Kidney capillary endothelial cell (primary cell): Measurements from ENCODE around the gene GSG1.
A peak's percentile ranks its signal among the peaks of the same experiment; 100 is the strongest.
"Not testable (repeated sequence)": the region's sequence is repeated elsewhere in the genome, so short reads cannot be mapped to it uniquely, and the experiment has no call there.

Experiments
- DNase-seq: peaks from one replicate; pipeline ENCODE4 v3.0.0-alpha.2; 2018; ENCODE audit warnings: low spot score

GSG1 gene

GRCh38 chr12:13090054-13090453 lies 13.4 kb downstream of the GSG1 start:
- no peak for DNase-seq

DNA sequence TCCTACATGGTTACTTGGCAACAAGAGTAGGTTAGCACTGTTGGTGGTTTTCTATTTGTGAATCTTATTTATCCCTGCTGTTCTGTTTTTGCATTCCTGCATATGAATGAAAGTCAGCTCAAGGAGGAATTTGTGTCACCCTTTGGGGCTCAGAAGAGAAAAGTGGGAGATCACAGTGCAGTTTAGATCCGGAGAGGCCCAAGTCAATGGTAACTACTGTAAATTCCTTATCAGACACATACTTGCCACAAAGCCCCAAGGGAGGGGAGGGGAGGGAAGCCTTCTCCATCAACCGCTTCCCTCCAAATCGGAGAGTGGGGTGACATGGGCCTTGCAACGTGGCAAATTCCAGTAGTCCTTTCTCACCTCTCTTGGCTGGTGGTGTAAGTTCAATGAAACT lies 15.0 kb downstream of the GSG1 start:
- DNase-seq = no peak

GRCh38 chr12:13087766-13088165 lies 15.7 kb downstream of the GSG1 start:
- no peak for DNase-seq

GRCh38 chr12:13085968-13086686 lies 17.3 kb downstream of the GSG1 start:
- DNase-seq = no peak

DNA sequence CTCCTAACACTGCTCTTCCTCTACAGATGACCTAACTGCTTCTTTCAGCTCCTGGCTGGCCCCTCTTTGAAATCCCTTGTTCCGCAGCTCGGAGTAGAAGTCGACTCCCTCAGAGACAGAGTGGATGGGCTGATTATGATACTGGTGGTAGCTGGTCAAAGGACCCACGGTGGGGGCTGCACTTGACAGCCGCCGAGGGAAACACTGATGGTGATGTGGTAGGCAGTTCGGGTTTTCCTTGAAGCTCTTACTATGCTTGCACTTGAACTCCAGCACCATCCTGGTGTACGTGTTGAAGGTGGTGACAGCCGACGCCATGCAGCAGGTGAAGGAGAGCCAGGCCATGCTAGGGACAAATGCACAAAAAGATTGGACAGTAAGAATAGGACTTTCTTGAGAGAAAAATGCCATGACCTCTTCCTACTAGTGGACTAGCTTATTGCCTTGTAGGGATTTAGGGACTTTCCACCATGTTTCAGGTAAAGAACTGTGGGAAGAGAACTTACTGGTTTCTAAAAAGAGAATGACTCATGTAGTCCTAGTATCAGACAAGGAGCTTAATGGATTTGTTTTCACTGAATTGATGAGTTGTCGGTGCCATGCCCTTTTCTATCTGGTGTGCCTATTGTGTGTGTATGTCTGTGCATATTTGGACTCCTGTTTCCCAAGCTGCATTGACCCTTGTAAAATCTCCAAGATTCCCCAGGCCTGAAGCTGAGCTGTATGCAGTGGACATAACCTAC lies 18.4 kb downstream of the GSG1 start:
- no peak for DNase-seq

DNA sequence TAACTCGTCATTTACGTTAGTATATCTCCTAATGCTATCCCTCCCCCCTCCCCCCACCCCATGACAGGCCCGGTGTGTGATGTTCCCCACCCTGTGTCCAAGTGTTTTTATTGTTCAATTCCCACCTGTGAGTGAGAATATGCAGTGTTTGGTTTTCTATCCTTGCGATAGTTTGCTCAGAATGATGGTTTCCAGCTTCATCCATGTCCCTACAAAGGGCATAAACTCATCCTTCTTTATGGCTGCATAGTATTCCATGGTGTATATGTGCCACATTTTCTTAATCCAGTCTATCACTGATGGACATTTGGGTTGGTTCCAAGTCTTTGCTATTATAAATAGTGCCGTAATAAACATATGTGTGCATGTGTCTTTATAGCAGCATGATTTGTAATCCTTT lies 19.8 kb downstream of the GSG1 start:
- not testable (repeated sequence) for DNase-seq

DNA sequence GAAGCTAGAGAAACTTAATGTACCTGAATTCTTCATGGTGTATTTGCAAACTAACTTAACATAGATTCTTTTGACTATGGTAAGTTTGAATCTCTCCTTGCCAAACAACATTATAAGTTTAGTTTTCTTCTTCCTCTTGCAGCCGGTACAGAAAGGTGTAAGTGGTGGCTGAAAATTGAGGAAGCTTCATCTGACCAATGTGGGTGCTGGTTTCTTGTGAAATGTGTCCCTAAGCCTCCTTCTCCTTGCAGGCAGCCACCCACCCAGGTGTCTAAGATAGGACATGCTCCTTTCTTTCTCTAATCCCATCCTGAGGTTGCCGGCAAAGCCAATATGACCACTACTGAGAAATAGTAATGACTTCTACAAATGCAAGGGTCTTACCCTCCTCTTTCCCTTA lies 20.6 kb downstream of the GSG1 start:
- no peak for DNase-seq

GRCh38 chr12:13080266-13080665 lies 23.2 kb downstream of the GSG1 start:
- DNase-seq = no peak

GRCh38 chr12:13079440-13079906 lies 24.0 kb downstream of the GSG1 start:
- DNase-seq = peak; percentile 27

GRCh38 chr12:13075786-13076570 lies 27.5 kb downstream of the GSG1 start:
- no peak for DNase-seq

GRCh38 chr12:13075118-13075480 lies 28.4 kb downstream of the GSG1 start:
- DNase-seq = no peak

DNA sequence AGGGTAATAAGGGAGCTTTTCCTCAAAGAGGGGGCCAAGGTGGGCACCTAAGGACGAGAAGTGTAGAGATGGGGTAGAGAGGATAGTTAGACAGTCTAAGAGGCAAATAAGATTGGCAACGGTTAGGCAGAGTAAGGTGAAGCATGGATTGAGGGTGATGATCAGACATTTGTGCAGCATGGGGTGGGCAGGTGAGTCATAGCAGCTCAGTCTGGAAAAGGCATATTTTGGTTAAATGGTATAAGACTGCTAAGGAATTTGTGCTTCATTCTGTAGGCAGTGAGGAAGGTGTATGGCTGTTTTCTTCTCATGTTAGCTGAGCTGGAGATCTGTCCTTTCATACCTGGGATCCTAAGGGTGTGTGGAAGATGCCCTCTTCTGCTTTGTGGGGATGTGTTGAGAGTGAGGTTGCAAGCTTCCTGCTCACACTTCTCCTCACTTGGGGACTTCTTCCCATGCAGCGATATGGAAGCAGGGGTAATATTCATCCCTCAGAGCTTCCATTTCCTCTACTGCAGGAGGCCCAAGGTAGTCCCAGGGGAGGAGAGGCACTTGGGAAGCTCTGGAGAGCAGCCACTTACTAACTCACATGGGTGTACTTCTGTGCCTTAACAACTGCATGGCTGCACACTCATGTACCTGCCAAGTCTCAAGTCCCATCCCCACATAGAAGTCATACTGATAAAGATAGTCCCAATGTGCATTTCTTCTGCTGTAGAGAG lies 28.9 kb downstream of the GSG1 start:
- DNase-seq = no peak

DNA sequence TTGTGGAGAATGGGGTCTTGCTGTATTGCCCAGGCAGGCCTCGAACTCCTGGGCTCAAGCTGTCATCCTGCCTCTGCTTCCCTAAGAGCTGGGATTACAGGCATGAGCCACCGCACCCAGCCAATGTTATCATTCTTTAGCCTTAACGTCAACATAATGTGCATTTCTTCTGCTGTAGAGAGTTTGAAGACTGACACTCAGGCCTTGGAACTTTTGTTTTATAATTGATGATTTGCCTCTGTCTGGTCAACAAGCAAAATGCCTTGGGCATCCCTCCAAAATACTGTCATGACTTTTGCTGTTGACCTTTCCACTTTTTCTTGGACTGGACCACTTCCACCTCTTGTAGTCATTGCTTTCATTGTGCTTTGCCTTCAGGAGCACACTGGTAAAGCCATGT lies 30.3 kb downstream of the GSG1 start:
- no peak for DNase-seq

DNA sequence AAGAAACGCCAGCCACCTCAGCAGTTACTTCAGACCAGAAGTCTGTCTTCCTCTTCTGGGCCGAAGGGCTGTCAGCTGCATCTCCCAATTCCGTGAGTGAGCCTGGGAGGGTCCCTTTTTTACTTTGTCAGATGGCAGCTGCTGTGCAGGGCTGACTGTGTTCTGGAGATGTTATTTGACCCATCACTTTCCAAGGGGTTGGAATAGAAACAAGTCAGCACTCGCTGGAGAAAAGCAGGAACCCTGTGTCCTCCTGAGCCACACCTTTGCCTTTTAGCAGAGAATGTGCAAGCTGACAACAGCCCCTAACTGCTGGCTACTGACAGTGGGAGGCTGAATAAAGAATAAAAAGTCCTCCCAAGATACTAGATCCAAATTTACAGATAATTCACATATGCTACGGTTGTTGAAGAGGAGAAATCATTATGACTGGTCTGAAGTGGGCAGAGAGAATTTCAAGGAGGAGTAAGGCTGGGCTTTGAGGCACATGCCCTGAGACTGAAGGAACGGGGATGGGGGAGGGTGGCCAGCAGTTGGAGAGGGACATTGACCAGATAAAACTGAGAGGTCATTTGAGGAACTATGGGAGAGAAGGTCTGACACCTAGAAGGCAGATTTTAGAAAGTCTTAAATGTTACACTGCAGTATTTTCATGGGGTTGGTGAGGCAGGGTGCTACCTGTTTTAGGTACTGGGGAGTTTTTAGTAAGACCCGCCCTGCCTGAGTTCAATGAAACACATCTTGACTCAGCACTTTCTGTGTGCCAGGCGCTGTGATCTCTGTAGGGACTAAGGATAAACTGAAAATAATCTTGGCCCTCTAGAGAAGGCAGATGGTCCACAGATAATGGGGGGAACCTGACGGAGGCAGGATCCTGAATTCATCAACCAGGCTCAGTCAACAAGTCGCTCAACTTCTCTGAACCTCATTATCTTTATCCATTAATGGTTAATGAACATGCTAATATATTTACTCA lies 31.9 kb downstream of the GSG1 start:
- DNase-seq = no peak

- no peak for DNase-seq
Measured at GRCh38 chr12:13069380-13069779, 34.1 kb downstream of the GSG1 start.

- no peak for DNase-seq
Measured at GRCh38 chr12:13067322-13067721, 36.1 kb downstream of the GSG1 start.

- no peak for DNase-seq
Measured at GRCh38 chr12:13066459-13066858, 37.0 kb downstream of the GSG1 start.

DNA sequence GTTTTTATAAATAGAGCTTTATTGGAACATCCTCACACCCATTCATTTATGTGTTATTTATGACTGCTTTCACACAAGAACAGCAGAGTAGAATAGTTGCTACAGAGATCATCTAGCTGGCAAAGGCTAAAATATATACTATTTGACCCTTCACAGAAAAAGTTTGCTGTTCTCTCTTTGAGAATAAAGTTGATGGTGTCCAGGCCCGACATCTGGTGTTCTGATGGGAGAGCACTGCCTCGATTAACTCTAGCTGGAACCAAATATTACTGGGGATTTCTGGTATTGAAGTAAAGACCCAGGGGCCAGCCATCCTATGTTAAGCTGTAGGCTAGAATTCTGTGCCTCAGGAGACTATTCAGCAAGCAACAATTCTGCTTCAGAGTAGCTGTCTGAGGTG lies 37.5 kb downstream of the GSG1 start:
- no peak for DNase-seq

- DNase-seq = no peak
Measured at GRCh38 chr12:13062669-13063068, 40.8 kb downstream of the GSG1 start.

DNA sequence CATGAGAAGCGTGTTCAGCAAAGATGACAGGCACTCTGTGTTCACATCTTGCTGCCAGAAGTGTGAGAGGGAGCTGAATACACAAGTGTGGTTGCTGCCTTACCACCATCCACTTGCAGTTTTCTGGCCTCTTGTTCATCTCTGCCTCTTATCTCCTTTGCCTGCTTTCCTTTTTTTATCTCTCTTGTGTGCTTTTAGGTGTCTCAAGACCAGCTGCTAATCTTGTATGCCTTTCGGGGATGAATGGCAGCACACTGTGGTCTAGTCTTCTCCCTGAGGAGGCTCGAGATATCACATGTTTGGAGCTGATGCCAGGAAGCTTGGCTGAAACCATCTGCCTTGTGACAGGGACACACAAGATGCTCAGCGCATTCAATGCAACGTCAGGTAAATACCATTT lies 42.1 kb downstream of the GSG1 start:
- no peak for DNase-seq

DNA sequence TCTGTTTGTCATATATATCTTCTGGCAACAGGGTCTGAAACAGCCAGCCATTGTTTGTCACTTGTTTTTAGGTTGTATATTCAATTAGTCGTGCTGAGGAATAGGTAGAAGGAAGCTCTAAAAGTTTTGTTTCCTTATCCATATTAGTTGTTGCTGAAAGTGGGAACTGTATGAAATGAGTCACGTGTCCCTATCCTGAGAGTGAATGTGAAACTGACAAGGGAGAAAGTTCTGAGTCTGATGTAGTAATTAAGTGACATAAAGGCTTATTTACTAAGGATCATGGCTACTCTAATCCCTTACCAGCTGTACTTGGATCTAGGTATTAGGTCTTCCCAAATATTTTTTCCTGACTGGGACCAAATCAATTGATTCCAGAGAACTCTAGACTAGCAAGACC lies 42.9 kb downstream of the GSG1 start:
- no peak for DNase-seq
